Endothelial cell of umbilical vein (primary cell): Measurements from ENCODE around the gene CARD11.

Source experiments
- CTCF ChIP-seq, 2 donors: IDR thresholded peaks; 1 replicate in 1 of 2; 2 replicates in 1 of 2; pipeline ENCODE4 v1.5.1; 2011; ENCODE audit warnings: low read length in 2 of 2, mild to moderate bottlenecking in 2 of 2, moderate library complexity in 2 of 2, control low read depth in 1 of 2, inconsistent platforms in 1 of 2, low read depth in 1 of 2; ENCODE audit not compliant: insufficient read depth in 1 of 2; ENCODE audit errors: extremely low read depth in 1 of 2
- MAX ChIP-seq: IDR thresholded peaks from 2 replicates; pipeline ENCODE4 v1.6.1; 2011; ENCODE audit not compliant: insufficient read depth, insufficient read length
- MYC ChIP-seq: IDR thresholded peaks from one replicate; pipeline ENCODE4 v1.6.1; 2011; ENCODE audit warnings: mild to moderate bottlenecking, low read depth, low read length
- POLR2AphosphoS5 ChIP-seq: IDR thresholded peaks from 2 replicates; pipeline ENCODE4 v1.6.1; 2012; ENCODE audit warnings: low read depth, mild to moderate bottlenecking, control low read depth, low read length, moderate library complexity; ENCODE audit not compliant: insufficient read depth

GRCh38 chr7:2972835-2973161 lies 70.9 kb downstream of the CARD11 start:
- TF ChIP-seq CTCF (IDR thresholded peaks at IDR 0.05; ENCODE audit: extremely low read depth in 1 of 2, insufficient read depth in 1 of 2, low read depth in 1 of 2, low read length in 2 of 2) (no peak), MAX (no peak), MYC (no peak), POLR2AphosphoS5 (no peak)
